Suppressor macrophage treated with lipopolysaccharide for 4 hours (primary cell): ENCODE measurements around the gene SAA4.
"Not testable (repeated sequence)": the region's sequence is repeated elsewhere in the genome, so short reads cannot be mapped to it uniquely, and the experiment has no call there.

Experiments used
- DNase-seq: peaks from one replicate; pipeline ENCODE4 v3.0.0-alpha.2; 2020

The SAA4 gene

GRCh38 chr11:18246379-18247190 is 10.0 kb upstream of the SAA4 start:
- DNase-seq = peak; percentile 60

- DNase-seq = no peak
Observed at GRCh38 chr11:18245396-18245795, 8.8 kb upstream of the SAA4 start.

GRCh38 chr11:18243783-18244362 is 7.3 kb upstream of the SAA4 start:
- peak; percentile 87 for DNase-seq

- no peak for DNase-seq
Observed at GRCh38 chr11:18239655-18240054, 3.1 kb upstream of the SAA4 start.

GRCh38 chr11:18235394-18236334 is 938 bp downstream of the SAA4 start:
- no peak for DNase-seq

GRCh38 chr11:18233912-18234311 is 2.7 kb downstream of the SAA4 start:
- DNase-seq = no peak

GRCh38 chr11:18230859-18231258 is 5.7 kb downstream of the SAA4 start:
- no peak for DNase-seq

- DNase-seq = no peak
Observed at GRCh38 chr11:18229501-18229900, 7.1 kb downstream of the SAA4 start.

GRCh38 chr11:18225913-18226312 is 10.7 kb downstream of the SAA4 start:
- DNase-seq = no peak

- DNase-seq = no peak
Observed at GRCh38 chr11:18223591-18224387, 12.8 kb downstream of the SAA4 start.

GRCh38 chr11:18222814-18223421 is 13.7 kb downstream of the SAA4 start:
- DNase-seq = no peak

- DNase-seq = no peak
Observed at GRCh38 chr11:18221274-18221876, 15.2 kb downstream of the SAA4 start.

- no peak for DNase-seq
Observed at GRCh38 chr11:18209058-18209457, 27.5 kb downstream of the SAA4 start.

GRCh38 chr11:18204771-18205170 is 31.8 kb downstream of the SAA4 start:
- DNase-seq = no peak

GRCh38 chr11:18204220-18204619 is 32.4 kb downstream of the SAA4 start:
- no peak for DNase-seq

GRCh38 chr11:18203723-18204122 is 32.9 kb downstream of the SAA4 start:
- DNase-seq = peak; percentile 40

GRCh38 chr11:18197738-18198137 is 38.9 kb downstream of the SAA4 start:
- not testable (repeated sequence) for DNase-seq

GRCh38 chr11:18196532-18196931 is 40.1 kb downstream of the SAA4 start:
- DNase-seq = no peak

- peak; percentile 66 for DNase-seq
Observed at GRCh38 chr11:18193010-18193409, 43.6 kb downstream of the SAA4 start.

GRCh38 chr11:18191376-18191775 is 45.2 kb downstream of the SAA4 start:
- DNase-seq = peak; percentile 52

- not testable (repeated sequence) for DNase-seq
Observed at GRCh38 chr11:18189476-18190245, 46.9 kb downstream of the SAA4 start.
